Bronchial epithelial cell (primary cell): ENCODE results near the gene TACR3. TPM values are rescaled to one million over a fixed set of nuclear protein-coding genes. Genes with fewer than 3 reads are reported as not detected.
"Not testable (repeated sequence)": the region's sequence is repeated elsewhere in the genome, so short reads cannot be mapped to it uniquely, and the experiment has no call there.

Experiments used
- DNase-seq: peaks from one replicate; pipeline ENCODE4 v3.0.0-alpha.2; 2010; ENCODE audit warnings: low read depth
- FAIRE-seq: peaks from 2 replicates; lab custom pipeline; 2011; peaks lifted over from hg19 to GRCh38; lab: Jason Lieb, UNC
- H3K27me3 ChIP-seq: 2 replicates; pipeline ENCODE4 v1.5.1; 2011; ENCODE audit warnings: low read length; ENCODE audit not compliant: control insufficient read depth, insufficient read depth
- H3K36me3 ChIP-seq: 2 replicates; pipeline ENCODE4 v1.5.1; 2011; ENCODE audit warnings: low read length; ENCODE audit not compliant: control insufficient read depth, insufficient read depth
- H3K4me3 ChIP-seq: 2 replicates; pipeline ENCODE4 v1.5.1; 2011; ENCODE audit warnings: mild to moderate bottlenecking, low read depth, low read length, control low read depth
- total RNA-seq: library from RNA; depleted of rRNA; stranded (reverse); fragments of >200 nt; gene quantifications from 2 replicates; pipeline ENCODE4 v1.2.1, GENCODE V29; 2014
- TF ChIP-seq, protein P1 (sequence below): IDR thresholded peaks from 2 replicates; pipeline ENCODE4 v1.5.1; 2011; ENCODE audit warnings: mild to moderate bottlenecking, moderate library complexity, low read length, control low read depth, inconsistent platforms; ENCODE audit not compliant: insufficient read depth, severe bottlenecking

Gene TACR3
- total RNA-seq, 1 donor from 2014 or later = not detected

DNA sequence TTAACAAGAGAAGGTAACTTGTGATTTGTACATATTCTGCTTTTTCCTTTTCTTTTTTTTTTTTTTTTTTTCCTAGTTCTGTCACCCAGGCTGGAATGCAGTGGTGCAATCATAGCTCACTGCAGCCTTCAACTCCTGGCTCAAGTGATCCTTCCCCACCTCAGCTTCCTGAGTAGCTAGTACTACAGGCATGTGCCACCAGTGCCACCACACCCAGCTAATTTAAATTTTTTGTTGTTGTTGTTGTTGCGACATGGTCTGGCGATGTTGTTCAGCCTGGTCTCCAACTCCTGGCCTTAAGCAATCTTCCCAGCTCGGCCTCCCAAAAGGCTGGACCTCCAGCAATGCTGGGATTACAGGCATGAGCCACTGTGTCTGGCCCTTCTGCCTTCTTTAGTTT lies 1.5 kb upstream of the TACR3 start:
- DNase-seq = no peak
- TF ChIP-seq, protein P1, sequence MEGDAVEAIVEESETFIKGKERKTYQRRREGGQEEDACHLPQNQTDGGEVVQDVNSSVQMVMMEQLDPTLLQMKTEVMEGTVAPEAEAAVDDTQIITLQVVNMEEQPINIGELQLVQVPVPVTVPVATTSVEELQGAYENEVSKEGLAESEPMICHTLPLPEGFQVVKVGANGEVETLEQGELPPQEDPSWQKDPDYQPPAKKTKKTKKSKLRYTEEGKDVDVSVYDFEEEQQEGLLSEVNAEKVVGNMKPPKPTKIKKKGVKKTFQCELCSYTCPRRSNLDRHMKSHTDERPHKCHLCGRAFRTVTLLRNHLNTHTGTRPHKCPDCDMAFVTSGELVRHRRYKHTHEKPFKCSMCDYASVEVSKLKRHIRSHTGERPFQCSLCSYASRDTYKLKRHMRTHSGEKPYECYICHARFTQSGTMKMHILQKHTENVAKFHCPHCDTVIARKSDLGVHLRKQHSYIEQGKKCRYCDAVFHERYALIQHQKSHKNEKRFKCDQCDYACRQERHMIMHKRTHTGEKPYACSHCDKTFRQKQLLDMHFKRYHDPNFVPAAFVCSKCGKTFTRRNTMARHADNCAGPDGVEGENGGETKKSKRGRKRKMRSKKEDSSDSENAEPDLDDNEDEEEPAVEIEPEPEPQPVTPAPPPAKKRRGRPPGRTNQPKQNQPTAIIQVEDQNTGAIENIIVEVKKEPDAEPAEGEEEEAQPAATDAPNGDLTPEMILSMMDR = no peak
- FAIRE-seq = no peak

DNA sequence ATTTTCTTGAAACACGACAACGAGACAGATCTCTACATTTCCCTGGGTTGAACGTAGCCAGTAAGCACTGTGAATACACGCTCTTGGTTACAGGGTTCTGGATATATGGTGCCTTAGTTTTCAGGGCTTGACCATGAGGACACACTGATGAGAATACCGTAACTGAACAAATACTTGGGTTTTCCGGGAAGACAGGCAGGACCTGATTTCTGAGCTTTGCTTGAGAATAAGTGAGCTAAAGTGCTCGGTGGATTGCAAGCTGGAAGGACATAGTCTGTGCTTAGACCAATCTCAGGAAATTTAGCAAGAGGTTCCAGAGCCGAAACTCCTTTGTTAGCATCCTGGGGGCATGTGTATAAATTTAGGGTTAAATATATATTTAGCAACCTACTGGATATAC lies 876 bp upstream of the TACR3 start:
- TF ChIP-seq, protein P1 = no peak
- Histone ChIP-seq H3K36me3 (no peaks in the 10 kb centered on the region), H3K27me3 (peaks cover 11% of the 10 kb centered on the region), H3K4me3 (no peak overlapping the region)
- DNase-seq = no peak
- no peak for FAIRE-seq

More for the DNA sequence above, 1.5 kb upstream of the TACR3 start:
- Histone ChIP-seq H3K4me3 (no peak overlapping the region), H3K36me3 (no peaks in the 10 kb centered on the region), H3K27me3 (peaks cover 11% of the 10 kb centered on the region)

DNA sequence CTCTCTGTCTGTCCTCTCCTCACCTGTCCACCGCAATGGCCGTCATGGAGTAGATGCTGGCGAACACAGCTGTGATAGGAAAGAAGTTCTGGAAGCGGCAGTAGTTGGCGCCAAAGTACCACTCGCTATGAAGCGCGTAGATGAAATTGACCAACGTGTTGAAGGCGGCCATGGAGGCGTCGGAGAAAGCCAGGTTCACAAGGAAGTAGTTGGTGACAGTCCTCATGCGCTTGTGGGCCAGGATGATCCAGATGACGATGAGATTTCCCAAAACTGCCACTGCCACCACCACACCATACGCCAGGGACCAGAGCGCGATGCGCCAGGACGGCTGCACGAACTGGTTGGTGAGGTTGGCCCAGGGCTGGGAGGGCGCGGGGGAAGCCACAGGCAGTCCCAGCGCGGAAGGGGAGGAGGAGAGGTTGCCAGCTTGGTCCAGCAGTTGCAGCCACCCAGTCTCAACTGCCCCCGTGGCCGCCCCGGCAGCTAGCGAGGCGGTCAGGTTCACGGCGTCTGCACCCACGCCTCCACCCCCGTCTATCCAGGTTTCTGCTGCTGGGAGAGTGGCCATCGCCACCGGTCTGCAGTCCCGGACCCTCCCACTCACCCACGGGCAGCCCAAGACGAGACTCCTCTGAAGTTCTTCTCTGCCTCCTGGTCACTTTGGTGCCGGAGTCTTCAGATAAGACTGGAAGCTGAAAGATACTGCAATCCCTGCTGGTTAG lies 518 bp downstream of the TACR3 start:
- no peak overlapping the region for H3K4me3 ChIP-seq
- H3K36me3 ChIP-seq = no peaks in the 10 kb centered on the region
- FAIRE-seq = no peak
- TF ChIP-seq, protein P1 = peak; percentile 22
- peaks cover 11% of the 10 kb centered on the region for H3K27me3 ChIP-seq
- no peak for DNase-seq

DNA sequence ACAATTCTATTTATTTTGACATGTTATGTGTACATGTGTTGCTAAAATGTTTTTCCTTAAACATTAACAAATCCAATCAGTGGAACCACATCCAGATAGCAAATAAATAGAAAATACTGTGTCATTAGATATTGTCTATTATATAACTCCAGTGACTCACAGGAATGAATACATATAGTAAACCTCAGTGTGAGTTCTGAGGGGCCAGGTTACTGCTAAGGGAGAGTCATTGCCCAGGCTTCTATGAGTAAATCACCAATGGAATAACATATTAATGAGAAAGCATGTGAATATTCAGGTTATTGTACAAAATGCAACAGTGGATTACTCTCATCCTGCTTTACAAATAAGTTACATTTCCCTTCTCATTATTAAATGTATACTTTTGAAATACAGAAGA lies 27.2 kb downstream of the TACR3 start:
- TF ChIP-seq, protein P1 = no peak
- Histone ChIP-seq H3K27me3 (no peaks in the 10 kb centered on the region), H3K4me3 (no peak overlapping the region), H3K36me3 (no peaks in the 10 kb centered on the region)
- DNase-seq = peak; percentile 36
- FAIRE-seq = no peak

DNA sequence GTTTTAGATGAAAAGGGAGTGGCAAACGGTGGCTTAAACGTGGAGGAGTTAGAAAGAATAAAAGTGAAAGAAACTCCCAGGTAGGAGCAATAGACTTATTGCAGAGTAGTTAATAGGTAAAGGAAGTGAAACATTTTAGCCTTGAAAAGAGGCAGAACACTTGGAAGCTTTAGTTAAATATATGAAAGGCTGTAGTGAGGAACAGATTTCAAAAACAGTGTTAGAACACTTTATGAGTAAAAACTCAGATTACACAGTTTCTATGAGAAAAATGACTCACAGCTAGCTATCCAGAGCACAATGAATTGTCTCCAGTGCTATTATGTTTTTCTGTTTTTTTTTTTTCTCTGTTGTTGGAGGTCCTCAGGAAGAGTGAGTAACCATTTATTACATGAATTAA lies 45.8 kb downstream of the TACR3 start:
- no peak for FAIRE-seq
- Histone ChIP-seq H3K36me3 (no peaks in the 10 kb centered on the region), H3K4me3 (no peak overlapping the region), H3K27me3 (no peaks in the 10 kb centered on the region)
- TF ChIP-seq, protein P1 = no peak
- peak; percentile 12 for DNase-seq

DNA sequence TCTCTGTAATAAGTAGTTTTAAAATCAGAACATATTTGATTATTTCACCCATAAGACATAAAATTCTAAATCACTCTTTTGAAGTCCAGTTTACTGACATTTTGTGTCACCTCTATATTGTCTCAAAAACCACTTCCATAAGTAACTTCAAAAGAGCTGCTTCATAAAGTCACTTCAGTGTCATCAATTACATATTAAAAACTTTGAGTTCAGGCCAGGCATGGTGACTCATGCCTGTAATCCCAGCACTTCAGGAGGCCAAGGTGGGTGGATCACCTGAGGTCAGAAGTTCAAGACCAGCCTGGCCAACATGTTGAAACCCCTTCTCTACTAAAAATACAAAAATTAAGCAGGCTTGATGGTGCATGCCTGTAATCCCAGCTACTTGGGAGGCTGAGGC lies 53.0 kb downstream of the TACR3 start:
- not testable (repeated sequence) for FAIRE-seq, DNase-seq, H3K36me3 ChIP-seq, H3K27me3 ChIP-seq, H3K4me3 ChIP-seq
